ENCODE results near the gene CELA3A.
A peak's percentile ranks its signal among the peaks of the same experiment; 100 is the strongest.

The CELA3A gene

DNA sequence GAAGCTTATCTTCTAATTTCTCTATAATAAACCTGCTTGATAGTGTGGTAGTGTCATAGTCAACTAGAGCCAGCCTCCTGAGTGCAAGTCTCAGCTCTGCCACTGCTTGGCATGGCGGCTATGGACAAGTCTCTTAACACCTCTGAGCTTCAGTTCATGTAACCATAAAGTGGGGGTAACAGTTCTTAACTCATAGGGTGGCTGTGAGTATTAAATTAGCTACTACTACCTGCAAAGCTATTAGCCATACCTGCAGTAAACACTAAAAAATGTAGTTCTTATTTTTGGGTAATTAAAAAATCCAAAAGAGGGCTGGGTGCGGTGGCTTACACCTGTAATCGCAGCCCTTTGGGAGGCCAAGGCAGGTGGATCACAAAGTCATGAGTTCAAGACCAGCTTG lies 48.9 kb downstream of the CELA3A start:
- no peak for DNase-seq (ENCODE audit: low read depth in 2 of 2)

DNA sequence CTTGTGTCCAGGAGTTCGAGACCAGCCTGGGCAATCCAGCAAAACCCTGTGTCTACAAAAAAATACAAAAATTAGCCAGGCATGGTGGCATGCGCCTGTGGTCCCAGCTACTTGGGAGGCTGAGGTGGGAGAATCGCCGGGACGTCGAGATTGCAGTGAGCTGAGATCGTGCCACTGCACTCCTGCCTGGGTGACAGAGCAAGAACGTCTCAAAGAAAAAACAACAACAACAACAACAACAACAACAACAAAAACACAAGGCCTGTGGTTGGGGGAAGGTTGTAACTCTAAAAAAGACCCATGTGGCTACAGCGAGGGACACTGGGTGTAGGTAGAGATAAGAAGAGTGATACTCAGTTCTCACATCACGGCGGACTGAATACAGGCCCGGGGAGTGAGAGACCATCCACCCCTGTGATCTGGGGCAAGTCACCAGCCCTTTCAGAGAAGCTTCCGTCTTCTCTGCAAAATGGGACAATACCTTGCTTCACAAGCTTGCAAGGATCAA lies 50.2 kb downstream of the CELA3A start:
- no peak for DNase-seq (ENCODE audit: low read depth in 2 of 2)

DNA sequence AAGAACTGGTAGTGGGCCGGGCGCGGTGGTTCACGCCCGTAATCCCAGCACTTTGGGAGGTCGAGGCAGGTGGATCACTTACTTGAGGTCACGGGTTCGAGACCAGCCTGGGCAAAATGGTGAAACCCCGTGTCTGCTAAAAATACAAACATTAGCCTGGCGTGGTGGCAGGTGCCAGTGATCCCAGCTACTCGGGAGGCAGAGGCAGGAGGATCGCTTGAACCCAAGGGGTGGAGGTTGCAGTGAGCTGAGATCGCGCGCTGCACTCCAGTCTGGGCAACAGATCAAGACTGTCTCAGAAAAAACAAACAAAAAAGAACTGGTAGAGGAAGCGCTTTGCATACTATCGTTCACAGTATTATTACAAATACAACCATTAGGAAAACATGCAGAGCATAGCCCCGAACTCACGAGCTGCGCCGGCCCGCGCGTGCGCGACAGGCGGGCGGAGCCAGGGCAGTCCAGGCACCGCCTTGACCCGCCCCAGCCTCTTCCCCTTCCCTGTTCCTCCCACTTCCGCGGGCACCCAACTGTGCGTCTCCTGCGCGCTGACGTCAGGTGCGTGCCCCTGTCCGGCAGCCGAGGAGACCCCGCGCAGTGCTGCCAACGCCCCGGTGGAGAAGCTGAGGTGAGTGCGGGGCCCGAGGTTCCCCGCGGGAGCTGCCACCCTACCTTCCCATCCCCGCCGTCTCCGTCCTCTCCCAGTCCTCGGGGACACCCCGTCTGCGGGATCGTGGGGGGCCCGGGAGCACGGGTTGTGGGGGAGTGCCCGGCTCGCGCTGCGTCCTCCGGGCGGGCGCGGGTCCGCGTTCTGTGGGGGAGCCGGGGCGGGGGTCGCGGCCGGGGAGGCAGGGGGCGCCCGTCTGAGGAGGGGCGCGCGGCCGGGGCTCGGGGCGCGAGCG lies 50.9 kb downstream of the CELA3A start, which contains the start of gene CDC42:
TSS of gene CDC42 (plus strand) at position 595 of the 902 bp plus-strand sequence. CDS start 25,770 bp downstream, outside the sequence.
- peak; percentile 93 to 95 for DNase-seq (ENCODE audit: low read depth in 2 of 2)

DNA sequence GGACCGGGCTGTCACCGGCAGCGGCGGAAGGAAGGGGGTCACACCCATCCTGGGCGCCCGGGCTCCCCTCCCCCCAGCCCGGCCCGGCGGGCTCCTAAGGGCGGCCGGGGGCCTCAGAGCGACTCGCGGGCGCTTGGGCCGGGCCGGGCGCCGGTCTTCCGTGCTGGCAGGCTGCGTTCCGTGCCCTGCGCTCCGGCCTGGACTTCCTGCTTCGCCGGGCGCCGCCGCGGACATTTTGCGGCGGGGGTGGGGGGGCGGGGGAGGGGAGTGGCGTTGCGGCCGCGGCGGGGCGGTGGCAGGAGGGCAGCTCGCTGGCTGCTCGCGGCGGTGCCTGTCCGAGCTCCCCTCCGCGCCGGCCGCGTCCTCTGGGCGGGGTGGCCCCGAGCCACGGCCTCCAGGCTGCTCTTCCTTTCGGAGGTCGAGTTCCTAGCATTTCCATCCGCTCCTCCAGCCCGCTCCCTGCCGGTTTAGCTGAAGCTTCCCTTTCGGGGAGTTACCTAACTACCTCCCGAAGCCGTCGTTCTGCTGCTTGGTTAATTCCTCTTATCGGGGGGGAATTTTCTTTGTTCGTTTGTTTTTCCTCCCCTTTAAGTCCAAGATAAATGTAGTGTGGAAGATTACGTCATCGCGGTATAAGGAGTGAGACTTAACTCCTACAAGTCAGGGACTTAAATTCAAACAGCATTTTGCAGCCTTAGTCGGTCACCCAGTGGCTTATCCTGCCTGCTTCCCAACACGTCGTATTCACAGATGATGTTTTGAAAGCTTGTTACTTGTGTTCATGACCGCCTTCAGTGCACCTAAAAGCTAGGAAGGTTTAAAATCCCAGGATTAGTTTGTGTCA lies 51.8 kb downstream of the CELA3A start:
- peak in 1 of 2 donors; percentile 20 for DNase-seq (ENCODE audit: low read depth in 2 of 2)

DNA sequence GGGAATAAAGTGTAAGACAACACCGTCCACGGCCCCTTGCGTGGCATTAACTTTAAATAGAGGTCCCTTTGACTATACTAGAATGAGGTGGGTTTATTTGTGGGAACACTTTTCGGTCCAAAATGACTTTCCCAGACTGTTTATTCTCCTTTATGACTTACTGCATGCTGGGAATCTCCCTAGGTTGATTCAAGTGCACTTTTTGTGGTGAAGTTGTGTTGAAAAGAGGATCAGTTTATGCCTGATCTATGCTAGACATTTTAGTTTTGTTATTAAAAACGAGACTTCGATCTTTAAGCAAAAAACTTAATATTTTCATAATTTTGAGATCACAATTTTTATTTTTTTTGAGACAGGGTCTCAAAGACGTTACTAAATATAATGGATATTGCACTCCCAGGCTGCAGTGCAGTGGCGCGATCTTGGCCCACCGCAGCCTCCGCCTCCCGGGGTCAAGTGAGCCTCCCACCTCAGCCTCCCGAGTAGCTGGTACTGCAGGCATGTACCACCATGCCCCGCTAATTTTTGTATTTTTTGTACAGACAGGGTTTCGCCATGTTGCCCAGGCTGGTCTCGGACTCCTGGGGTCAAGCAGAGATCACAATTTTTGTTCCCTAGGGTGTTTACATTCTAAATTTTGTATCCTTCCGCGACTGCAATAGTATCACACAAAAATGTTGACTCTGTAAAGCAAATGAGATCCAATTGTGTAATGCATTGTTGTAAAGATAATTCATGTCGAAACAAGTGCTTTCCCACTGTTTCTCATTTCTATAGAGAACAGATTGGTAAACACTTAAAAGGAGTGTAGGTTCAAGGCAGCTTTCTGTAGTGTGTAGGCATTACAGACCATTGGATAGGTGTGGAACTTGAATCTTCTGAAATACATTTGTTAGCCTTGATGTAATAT lies 52.7 kb downstream of the CELA3A start:
- no peak for DNase-seq (ENCODE audit: low read depth in 2 of 2)

DNA sequence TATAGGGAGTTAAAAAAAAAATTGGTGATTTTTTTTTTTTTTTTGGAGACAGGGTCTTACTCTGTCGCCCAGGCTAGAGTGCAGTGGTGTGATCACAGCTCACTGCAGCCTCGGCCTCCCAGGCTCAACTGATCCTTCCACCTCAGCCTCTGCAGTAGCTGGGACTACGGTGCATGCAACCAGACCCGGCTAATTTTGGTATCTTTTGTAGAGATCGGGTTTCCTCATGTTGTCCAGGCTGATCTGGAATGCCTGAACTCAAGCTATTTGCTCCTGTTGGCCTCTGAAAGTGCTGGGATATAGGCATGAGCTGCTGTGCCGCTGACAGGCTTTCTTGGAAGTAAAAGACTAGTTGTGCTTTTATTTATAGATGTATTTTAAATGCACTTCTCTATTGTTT lies 54.0 kb downstream of the CELA3A start:
- DNase-seq (ENCODE audit: low read depth in 2 of 2) = no peak

DNA sequence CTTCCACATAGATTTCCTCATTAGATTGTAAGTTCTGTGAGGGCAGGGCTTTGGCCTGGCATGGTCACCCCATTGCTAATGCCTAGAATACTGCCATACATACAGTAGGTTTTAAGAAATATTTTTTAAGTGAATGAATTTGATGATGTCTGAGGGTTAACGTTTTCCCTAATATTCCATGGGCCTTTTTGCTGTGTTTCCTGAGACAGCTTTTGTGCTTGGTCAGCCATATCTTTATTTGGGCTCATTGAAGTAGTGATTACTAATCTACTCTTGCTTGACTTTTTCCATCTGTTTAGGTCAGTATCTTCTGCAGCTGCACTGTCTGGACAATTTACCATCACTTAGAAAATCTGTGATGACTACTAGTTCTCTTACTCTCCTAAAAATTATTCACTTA lies 54.6 kb downstream of the CELA3A start:
- DNase-seq (ENCODE audit: low read depth in 2 of 2) = no peak

DNA sequence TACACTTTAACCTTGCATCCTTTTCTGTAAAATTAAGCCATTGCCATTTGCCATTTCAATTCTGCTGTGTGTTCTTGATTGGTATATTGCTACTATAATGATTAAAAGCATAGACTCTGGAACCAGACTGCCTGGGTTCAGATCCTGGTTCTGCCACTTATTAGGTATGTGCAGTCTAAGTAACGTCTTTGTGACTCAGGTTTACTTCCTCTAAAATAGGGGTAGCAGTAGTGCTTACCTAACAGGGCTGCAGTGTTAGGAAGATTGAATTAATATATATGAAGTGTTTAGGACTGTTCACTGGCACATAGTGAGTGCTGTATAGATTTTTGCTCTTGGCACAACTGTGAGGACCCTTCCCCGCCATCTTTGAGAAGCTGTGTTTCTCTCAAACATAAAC lies 55.5 kb downstream of the CELA3A start:
- no peak for DNase-seq (ENCODE audit: low read depth in 2 of 2)

DNA sequence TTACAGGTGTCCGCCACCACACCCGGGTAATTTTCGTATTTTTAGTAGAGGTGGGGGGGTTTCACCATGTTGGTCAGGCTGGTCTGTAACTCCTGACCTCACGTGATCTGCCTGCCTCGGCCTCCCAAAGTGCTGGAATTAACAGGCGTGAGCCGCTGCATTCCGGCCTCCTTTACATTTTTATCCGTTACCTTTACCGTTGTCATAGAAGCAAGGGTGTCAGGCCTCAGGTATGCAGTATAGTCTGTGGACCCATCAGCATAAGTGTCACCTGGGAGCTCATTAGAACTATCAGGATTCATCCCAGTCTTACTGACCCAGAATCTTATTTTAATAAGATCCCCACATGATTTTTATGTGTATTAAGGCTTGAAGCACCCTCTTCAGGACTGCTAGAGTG lies 56.4 kb downstream of the CELA3A start:
- DNase-seq (ENCODE audit: low read depth in 2 of 2) = no peak
